Heart left ventricle (tissue), 13 donors: ENCODE results near the gene NEDD4L.

Experiments
- POLR2A ChIP-seq, 2 donors: fragments of 450-650 bp; IDR thresholded peaks; one replicate each; pipeline ENCODE4 v1.6.1; 2017; ENCODE audit warnings: antibody characterized with exemption in 2 of 2, mild to moderate bottlenecking in 2 of 2, moderate library complexity in 2 of 2
- TF ChIP-seq, protein P1 (sequence below), 12 donors: fragments of 200-600 bp; sonication (generic) in 4 of 12; IDR thresholded peaks; one replicate each; pipeline versions ENCODE4 v1.5.0 to v1.8.0; 2018 to 2022; ENCODE audit warnings: antibody characterized with exemption in 12 of 12, mild to moderate bottlenecking in 5 of 12
- donor health status: ischemic (EF 13 %, LVEDD 7.1; RV severe dilation, severe dysfunction).
- donor health status: DM: no; HTN: yes; CAD: no.
- donor health status: DM: no; HTN: no; CAD: no.
- donor health status: ischemic (EF 25% LVEDD 6.9; RV normal size, moderate dysfunction).
- donor health status: ischemic (EF 25% LVEDD 5.7; RV mildly dilated, moderate dysfunction).
- donor health status: ischemic (EF 35%, LVEDD 5.7; RV mildly dilated, moderate dysfunction).
- donor health status: nonischemic (EF 11% LVEDD 7.7; RV severe dilation, severe dysfunction).
- donor health status: DM: yes; HTN: yes; CAD: no.
- donor health status: PGD.
- donor health status: ischemic (EF 29% LVEDD 5.4; RV normal size, mild dysfunction).
- donor health status: nonischemic (EF 23%, LVEDD 6.1; RV moderate dilation, normal function).

DNA sequence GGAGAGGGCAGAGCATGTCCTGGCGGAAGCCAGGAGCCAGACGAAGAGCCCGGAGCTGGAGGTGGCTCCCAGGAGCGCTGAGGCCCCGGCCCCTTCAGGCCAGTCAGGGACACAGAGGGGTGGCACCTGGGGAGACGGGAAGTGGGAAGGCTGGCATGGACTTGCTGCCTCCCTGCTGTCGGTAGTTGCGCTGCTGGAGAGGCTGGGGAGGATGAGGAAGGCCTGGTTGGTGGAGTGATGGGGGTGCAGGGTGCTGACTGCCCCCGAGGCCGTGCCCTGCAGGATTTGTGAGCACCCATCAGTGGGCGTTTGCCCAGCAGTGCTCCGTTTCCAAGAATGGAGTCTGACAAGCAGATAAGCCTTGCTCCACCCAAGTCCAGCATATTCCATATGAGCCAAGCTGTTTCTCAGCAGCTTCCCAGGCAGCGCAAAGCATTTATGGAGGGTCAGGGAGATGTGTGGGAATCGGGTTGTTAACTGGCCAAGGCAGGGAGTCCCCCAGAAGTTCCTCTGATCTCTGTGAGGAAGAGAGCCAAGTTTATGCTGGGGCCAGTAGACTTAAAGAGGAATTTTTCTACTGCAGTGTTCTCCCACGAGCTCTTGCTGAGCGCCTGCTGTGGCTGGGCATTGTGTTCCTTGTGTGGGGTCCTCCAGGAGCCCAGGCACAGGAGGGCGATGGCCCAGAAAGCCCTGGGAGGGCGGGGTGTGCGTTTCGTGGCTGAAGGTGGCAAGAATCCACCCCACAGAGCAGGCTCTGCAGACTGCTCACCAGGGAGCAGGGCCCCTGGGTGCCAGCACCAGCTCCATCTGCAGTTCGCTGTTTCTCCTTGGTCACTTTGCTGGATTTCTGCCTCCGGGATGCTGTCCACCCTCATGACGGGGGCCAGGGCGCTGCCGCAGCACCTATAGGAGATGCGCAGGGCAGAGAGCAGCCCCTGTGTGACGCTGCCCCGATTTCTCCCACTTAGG lies 334.7 kb downstream of the NEDD4L start:
- TF ChIP-seq POLR2A (IDR thresholded peaks at IDR 0.05), result no peak
- TF ChIP-seq, protein P1, sequence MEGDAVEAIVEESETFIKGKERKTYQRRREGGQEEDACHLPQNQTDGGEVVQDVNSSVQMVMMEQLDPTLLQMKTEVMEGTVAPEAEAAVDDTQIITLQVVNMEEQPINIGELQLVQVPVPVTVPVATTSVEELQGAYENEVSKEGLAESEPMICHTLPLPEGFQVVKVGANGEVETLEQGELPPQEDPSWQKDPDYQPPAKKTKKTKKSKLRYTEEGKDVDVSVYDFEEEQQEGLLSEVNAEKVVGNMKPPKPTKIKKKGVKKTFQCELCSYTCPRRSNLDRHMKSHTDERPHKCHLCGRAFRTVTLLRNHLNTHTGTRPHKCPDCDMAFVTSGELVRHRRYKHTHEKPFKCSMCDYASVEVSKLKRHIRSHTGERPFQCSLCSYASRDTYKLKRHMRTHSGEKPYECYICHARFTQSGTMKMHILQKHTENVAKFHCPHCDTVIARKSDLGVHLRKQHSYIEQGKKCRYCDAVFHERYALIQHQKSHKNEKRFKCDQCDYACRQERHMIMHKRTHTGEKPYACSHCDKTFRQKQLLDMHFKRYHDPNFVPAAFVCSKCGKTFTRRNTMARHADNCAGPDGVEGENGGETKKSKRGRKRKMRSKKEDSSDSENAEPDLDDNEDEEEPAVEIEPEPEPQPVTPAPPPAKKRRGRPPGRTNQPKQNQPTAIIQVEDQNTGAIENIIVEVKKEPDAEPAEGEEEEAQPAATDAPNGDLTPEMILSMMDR (IDR thresholded peaks at IDR 0.05), result no peak
